Smooth muscle cell (in vitro differentiated cells): ENCODE data around the gene PTK6. TPM values are rescaled to one million over a fixed set of nuclear protein-coding genes. Genes with fewer than 3 reads are reported as not detected.

ENCODE experiments used
- DNase-seq: peaks from one replicate; lab custom pipeline; 2025; ENCODE audit not compliant: unreplicated experiment; lab: John Stamatoyannopoulos, UW
- H2AFZ ChIP-seq: fragments of 200-600 bp; sonication (generic); 2 replicates; pipeline ENCODE4 v1.6.0; 2016; ENCODE audit warnings: antibody characterized with exemption, low read depth, mild to moderate bottlenecking
- H3F3A ChIP-seq: fragments of 200-600 bp; sonication (generic); 2 replicates; pipeline ENCODE4 v1.6.0; 2017; ENCODE audit warnings: antibody characterized with exemption, low read depth
- H3K27ac ChIP-seq: fragments of 200-600 bp; sonication (generic); 2 replicates; pipeline ENCODE4 v1.5.1; 2016; ENCODE audit warnings: low read depth, mild to moderate bottlenecking
- H3K27me3 ChIP-seq: fragments of 200-600 bp; sonication (generic); 2 replicates; pipeline ENCODE4 v1.6.1; 2016; ENCODE audit warnings: low read depth, mild to moderate bottlenecking
- H3K36me3 ChIP-seq: fragments of 200-600 bp; sonication (generic); 2 replicates; pipeline ENCODE4 v1.5.1; 2016; ENCODE audit warnings: low read depth
- H3K4me1 ChIP-seq: fragments of 200-600 bp; sonication (generic); 2 replicates; pipeline ENCODE4 v1.5.1; 2016; ENCODE audit warnings: low read depth
- H3K4me2 ChIP-seq: fragments of 200-600 bp; sonication (generic); 2 replicates; pipeline ENCODE4 v1.6.0; 2016; ENCODE audit warnings: mild to moderate bottlenecking
- H3K4me3 ChIP-seq: fragments of 200-600 bp; sonication (generic); 2 replicates; pipeline ENCODE4 v1.5.1; 2016; ENCODE audit warnings: mild to moderate bottlenecking
- H3K79me2 ChIP-seq: fragments of 200-600 bp; sonication (generic); 2 replicates; pipeline ENCODE4 v1.6.0; 2016; ENCODE audit warnings: low read depth, mild to moderate bottlenecking
- H3K9ac ChIP-seq: fragments of 200-600 bp; sonication (generic); 2 replicates; pipeline ENCODE4 v1.6.0; 2016; ENCODE audit warnings: low read depth
- H3K9me3 ChIP-seq: fragments of 200-600 bp; sonication (generic); replicated peaks from 2 replicates; pipeline ENCODE4 v1.5.1; 2016; ENCODE audit warnings: low read depth
- H4K20me1 ChIP-seq: fragments of 200-600 bp; sonication (generic); 2 replicates; pipeline ENCODE4 v1.6.0; 2016; ENCODE audit warnings: low read depth
- WGBS: methylation state at CpG from one replicate; pipeline ENCODE4 v1.1.7; 2016; ENCODE audit warnings: low lambda C conversion rate; 5-methylcytosine and 5-hydroxymethylcytosine counted together
- polyA plus RNA-seq: library from polyadenylated mRNA; unstranded; fragments of >200 nt; fragmentation: Nextera tagmentation; extraction: Ambion mirVana; gene quantifications from 2 replicates; pipeline ENCODE4 v1.2.1, GENCODE V29; 2016
- total RNA-seq: library from RNA; depleted of rRNA; stranded (reverse); fragments of >200 nt; gene quantifications from 2 replicates; pipeline ENCODE4 v1.2.3, GENCODE V29; 2014
- TF ChIP-seq, protein P1 (sequence below): fragments of 200-600 bp; sonication (generic); IDR thresholded peaks from 2 replicates; pipeline ENCODE4 v1.5.1; 2017; ENCODE audit warnings: borderline replicate concordance, mild to moderate bottlenecking, antibody characterized with exemption; ENCODE audit not compliant: insufficient read depth, poor library complexity, severe bottlenecking

PTK6 gene
- total and polyA plus RNA-seq, 2 experiments from 2014 or later, result 0.05 TPM; not detected in 1

DNA sequence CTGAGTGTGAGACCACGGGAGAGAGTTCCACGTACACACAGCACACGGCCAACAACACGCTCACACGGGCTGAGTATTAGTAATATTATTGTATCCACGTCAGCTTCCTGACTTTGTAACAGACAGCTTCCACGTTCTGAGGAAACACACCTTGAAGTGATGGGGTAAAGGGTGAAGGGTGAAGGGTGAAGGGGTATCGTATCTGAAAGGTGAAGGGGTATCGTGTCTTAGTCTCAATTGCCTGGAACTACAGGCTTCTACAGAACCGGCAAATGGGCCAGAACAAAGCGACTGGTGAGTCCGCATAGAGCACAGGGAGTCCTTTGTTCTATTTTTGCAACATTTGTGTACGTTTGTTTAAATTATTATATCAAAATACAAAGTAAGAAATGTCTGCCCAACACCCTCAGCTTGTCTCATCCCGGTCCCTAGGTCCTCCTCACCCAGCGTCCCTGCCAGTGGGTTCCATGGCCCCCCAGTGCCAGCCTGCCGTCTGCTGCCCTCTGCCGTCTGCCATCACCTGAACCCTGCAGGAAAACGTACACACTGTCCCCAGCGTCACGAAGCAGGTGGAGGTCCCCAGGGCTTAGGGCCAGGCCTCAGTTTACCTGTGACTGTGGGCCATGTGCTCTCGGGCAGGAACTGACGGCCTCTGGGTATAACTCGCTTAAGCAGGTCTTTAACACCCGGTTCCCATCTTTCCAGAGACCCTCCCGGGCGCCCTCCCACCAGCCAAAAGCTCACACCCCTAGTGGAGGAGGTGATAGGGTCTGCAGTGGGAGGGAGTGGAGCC lies 41.2 kb upstream of the PTK6 start:
- Histone ChIP-seq H3K9me3 (no peaks in the 10 kb centered on the region), H3K4me3 (no peak overlapping the region), H2AFZ (no peak overlapping the region), H4K20me1 (no peaks in the 10 kb centered on the region), H3F3A (no peaks in the 10 kb centered on the region), H3K79me2 (no peaks in the 10 kb centered on the region), H3K27me3 (no peaks in the 10 kb centered on the region), H3K4me2 (no peak overlapping the region), H3K27ac (no peak overlapping the region), H3K4me1 (peaks cover 1% of the 10 kb centered on the region), H3K36me3 (no peaks in the 10 kb centered on the region), H3K9ac (no peak overlapping the region)
- 91% methylated on average over 26 of the region's 26 CpGs for WGBS
- no peak for DNase-seq
- TF ChIP-seq, protein P1, sequence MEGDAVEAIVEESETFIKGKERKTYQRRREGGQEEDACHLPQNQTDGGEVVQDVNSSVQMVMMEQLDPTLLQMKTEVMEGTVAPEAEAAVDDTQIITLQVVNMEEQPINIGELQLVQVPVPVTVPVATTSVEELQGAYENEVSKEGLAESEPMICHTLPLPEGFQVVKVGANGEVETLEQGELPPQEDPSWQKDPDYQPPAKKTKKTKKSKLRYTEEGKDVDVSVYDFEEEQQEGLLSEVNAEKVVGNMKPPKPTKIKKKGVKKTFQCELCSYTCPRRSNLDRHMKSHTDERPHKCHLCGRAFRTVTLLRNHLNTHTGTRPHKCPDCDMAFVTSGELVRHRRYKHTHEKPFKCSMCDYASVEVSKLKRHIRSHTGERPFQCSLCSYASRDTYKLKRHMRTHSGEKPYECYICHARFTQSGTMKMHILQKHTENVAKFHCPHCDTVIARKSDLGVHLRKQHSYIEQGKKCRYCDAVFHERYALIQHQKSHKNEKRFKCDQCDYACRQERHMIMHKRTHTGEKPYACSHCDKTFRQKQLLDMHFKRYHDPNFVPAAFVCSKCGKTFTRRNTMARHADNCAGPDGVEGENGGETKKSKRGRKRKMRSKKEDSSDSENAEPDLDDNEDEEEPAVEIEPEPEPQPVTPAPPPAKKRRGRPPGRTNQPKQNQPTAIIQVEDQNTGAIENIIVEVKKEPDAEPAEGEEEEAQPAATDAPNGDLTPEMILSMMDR, result no peak

DNA sequence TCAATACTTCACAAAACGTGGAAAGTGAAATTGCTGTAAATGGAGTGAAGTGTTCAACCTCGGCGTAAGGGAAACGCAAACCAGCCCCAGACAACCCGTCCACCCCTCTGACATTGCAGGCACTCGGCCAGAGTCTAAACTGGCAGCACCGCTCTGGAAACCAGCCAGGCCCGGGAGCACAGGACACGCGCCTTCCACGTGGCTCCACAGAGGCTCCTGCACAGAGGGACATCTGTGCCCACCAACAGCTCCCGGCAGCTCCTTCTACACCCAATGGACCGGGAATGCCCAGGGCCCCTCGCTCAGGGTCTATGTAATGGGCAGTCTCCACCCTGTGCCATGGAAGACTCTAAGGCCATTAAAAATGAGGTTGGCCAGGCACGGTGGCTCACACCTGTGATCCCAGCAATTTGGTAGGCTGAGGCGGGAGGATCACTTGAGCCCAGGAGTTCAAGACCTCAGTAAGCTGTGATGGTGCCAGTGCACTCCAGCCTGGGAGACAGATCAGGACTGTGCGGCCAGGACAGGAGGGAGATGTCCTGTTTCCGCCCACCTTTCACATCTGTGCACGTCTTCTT lies 40.2 kb upstream of the PTK6 start:
- WGBS, result 96% methylated on average over 19 of the region's 19 CpGs
- no peak overlapping the region for H3K27ac ChIP-seq
- TF ChIP-seq, protein P1, result no peak
- H3F3A ChIP-seq, result no peaks in the 10 kb centered on the region
- H3K4me1 ChIP-seq, result peaks cover 4% of the 10 kb centered on the region
- H3K9me3 ChIP-seq, result no peaks in the 10 kb centered on the region
- DNase-seq, result no peak
- no peak overlapping the region for H3K9ac ChIP-seq
- H3K4me2 ChIP-seq, result no peak overlapping the region
- no peak overlapping the region for H3K4me3 ChIP-seq
- H3K79me2 ChIP-seq, result no peaks in the 10 kb centered on the region
- H4K20me1 ChIP-seq, result no peaks in the 10 kb centered on the region
- H3K36me3 ChIP-seq, result no peaks in the 10 kb centered on the region
- no peaks in the 10 kb centered on the region for H3K27me3 ChIP-seq
- H2AFZ ChIP-seq, result no peak overlapping the region

DNA sequence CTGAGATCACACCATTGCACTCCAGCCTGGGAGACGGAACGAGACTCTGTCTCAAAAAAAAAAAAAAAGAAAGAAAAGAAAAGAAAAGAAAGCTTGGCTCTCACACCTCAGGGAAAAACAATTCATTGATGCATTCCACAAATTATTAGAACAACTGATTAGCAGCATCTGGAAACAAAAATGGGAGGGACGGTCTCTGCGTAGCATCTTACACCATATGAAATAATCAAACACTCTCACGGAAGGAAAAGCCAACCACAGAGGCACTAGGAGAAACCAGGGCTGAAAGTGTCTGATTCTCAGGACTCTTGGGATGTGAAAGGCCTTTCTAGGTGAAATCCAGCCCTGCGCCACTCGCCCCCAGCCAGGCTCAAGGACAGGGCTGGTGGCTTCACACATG lies 39.1 kb upstream of the PTK6 start:
- Histone ChIP-seq H3K9ac (no peak overlapping the region), H3K27me3 (no peaks in the 10 kb centered on the region), H3K36me3 (no peaks in the 10 kb centered on the region), H2AFZ (no peak overlapping the region), H3K4me2 (no peak overlapping the region), H3K4me3 (no peak overlapping the region), H4K20me1 (no peaks in the 10 kb centered on the region), H3K27ac (no peak overlapping the region), H3K4me1 (peaks cover 4% of the 10 kb centered on the region), H3K9me3 (no peaks in the 10 kb centered on the region), H3F3A (no peaks in the 10 kb centered on the region), H3K79me2 (no peaks in the 10 kb centered on the region)
- 91% methylated on average over 7 of the region's 7 CpGs for WGBS
- TF ChIP-seq, protein P1, result no peak
- no peak for DNase-seq
